Right atrium auricular region (tissue), 2 donors: ENCODE data around the gene MN1. TPM values are rescaled to one million over a fixed set of nuclear protein-coding genes. Genes with fewer than 3 reads are reported as not detected.

ENCODE experiments used
- DNase-seq: peaks from one replicate; pipeline ENCODE4 v3.0.0-alpha.2; 2019; ENCODE audit warnings: low spot score
- H3K27ac ChIP-seq, 2 donors: fragments of 200-600 bp; sonication (generic); 1 replicate in 1 of 2; 2 replicates in 1 of 2; pipeline ENCODE4 v1.5.1; 2016 to 2019
- H3K27me3 ChIP-seq, 2 donors: fragments of 200-600 bp; sonication (generic); one replicate each; pipeline versions ENCODE4 v1.5.1 to v1.6.0; 2017 to 2019
- H3K36me3 ChIP-seq: fragments of 200-600 bp; sonication (generic); one replicate; pipeline ENCODE4 v1.5.1; 2016
- H3K4me1 ChIP-seq, 2 donors: fragments of 200-600 bp; sonication (generic); one replicate each; pipeline versions ENCODE4 v1.5.1 to v1.6.0; 2017 to 2019
- H3K4me3 ChIP-seq, 2 donors: fragments of 200-600 bp; sonication (generic); 1 replicate in 1 of 2; 2 replicates in 1 of 2; pipeline ENCODE4 v1.5.1; 2017 to 2019; ENCODE audit warnings: mild to moderate bottlenecking in 1 of 2, moderate library complexity in 1 of 2
- H3K9me3 ChIP-seq, 2 donors: fragments of 200-600 bp; sonication (generic); one replicate each; pipeline ENCODE4 v1.5.1; 2019
- total RNA-seq, 2 donors: library from RNA; depleted of rRNA; stranded (reverse); fragments of >200 nt; gene quantifications; one replicate each; pipeline ENCODE4 v1.1.0, GENCODE V29; 2016
- TF ChIP-seq, protein P1 (sequence below), 2 donors: fragments of 200-600 bp; sonication (generic); IDR thresholded peaks; one replicate each; pipeline ENCODE4 v1.5.1; 2019; ENCODE audit warnings: antibody characterized with exemption in 2 of 2

The MN1 gene
- total RNA-seq, 2 donors from 2014 or later = 13.0 to 14.3 TPM

DNA sequence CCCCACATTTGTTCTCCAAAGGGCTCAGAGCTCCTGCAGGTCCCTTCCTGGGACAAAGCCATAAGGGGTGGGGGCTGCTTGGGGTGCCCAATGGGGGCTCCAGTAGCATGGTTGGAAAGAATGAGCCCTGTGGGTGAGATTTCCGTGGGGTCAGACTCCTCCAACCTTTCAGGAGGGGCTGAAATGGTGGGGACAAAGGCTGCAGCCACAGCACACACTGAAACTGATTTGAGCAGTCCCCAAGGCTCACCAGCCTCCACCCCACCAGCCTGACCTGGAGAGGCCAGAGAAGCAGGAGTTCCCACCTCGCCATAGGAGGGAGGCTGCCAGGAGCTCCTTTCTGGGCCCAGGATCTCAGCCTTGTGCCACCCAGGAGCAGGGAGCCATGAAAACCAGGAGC, 69.2 kb downstream of the MN1 start:
- Histone ChIP-seq H3K27me3 (no peaks in the 10 kb centered on the region), H3K4me1 (peaks cover 0 to 8% of the 10 kb centered on the region in 2 donors)

DNA sequence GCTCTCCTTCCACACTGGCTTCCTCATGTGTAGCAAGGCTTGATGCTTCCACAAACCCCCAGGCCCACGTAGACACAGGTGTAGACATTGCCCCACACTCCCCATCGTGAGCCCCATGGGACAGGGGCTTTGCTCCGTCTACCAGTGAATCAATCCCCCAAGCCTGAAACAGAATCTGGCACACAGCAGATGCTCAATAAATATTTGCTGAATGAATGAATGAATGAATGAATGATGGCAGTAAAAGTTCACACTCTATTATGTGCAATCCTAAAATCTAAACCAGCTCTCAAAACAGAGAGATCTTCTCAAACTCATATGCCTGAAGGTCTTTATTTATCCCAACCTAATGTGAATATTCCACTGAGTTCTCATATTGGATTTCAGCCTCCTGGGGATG, 69.9 kb downstream of the MN1 start:
- H3K4me1 ChIP-seq = peaks cover 0 to 16% of the 10 kb centered on the region in 2 donors
- H3K27me3 ChIP-seq = no peaks in the 10 kb centered on the region
- DNase-seq = no peak
- TF ChIP-seq, protein P1, sequence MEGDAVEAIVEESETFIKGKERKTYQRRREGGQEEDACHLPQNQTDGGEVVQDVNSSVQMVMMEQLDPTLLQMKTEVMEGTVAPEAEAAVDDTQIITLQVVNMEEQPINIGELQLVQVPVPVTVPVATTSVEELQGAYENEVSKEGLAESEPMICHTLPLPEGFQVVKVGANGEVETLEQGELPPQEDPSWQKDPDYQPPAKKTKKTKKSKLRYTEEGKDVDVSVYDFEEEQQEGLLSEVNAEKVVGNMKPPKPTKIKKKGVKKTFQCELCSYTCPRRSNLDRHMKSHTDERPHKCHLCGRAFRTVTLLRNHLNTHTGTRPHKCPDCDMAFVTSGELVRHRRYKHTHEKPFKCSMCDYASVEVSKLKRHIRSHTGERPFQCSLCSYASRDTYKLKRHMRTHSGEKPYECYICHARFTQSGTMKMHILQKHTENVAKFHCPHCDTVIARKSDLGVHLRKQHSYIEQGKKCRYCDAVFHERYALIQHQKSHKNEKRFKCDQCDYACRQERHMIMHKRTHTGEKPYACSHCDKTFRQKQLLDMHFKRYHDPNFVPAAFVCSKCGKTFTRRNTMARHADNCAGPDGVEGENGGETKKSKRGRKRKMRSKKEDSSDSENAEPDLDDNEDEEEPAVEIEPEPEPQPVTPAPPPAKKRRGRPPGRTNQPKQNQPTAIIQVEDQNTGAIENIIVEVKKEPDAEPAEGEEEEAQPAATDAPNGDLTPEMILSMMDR (IDR thresholded peaks at IDR 0.05) = no peak
- no peaks in the 10 kb centered on the region for H3K9me3 ChIP-seq
- H3K4me3 ChIP-seq = no peak overlapping the region
- no peaks in the 10 kb centered on the region for H3K36me3 ChIP-seq
- H3K27ac ChIP-seq = no peak overlapping the region

More for the DNA sequence above, 69.2 kb downstream of the MN1 start:
- Histone ChIP-seq H3K4me3 (no peak overlapping the region), H3K36me3 (no peaks in the 10 kb centered on the region), H3K9me3 (peaks cover 0 to 4% of the 10 kb centered on the region in 2 donors), H3K27ac (no peak overlapping the region)
- TF ChIP-seq, protein P1 (IDR thresholded peaks at IDR 0.05) = no peak
- no peak for DNase-seq

DNA sequence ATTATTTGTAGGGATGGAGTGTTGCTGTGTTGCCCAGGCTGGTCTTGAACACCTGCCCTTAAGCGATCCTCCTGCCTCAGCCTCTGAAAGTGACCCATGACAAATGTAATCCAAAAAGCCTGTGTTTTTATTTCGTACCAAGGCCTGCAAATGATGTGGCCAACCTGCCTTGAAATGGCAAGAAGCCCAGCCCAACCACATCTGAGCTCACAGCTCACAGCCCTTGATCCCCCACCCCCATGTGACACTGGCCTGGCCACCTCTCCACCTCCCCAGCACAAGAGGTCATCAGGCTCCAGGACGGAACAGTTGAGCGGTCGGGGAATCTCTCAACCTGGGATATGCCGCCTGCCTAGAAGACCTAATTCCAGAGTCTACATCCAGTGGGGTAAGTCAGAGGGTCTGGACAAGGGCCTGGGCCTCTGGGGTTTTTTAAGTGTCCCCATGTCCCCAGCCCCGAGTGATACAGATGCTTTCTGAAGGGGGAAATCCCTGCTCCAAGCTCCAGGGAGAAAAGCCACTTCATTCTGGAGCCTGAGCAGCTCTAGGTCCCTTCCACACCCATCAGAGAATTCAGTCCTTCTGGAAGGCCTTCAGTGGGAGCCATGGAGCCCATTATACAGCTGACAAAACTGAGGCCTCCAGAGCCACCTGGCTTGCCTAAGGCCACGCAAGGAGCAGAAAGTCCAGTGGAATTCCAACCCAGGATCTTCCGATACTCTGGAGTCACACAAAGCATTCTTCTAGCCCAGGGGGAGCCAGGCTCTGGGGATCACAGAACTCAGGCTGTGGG, 70.7 kb downstream of the MN1 start:
- no peaks in the 10 kb centered on the region for H3K36me3 ChIP-seq
- H3K9me3 ChIP-seq = no peaks in the 10 kb centered on the region
- H3K4me1 ChIP-seq = peaks cover 0 to 24% of the 10 kb centered on the region in 2 donors
- TF ChIP-seq, protein P1 (IDR thresholded peaks at IDR 0.05) = no peak
- no peak for DNase-seq
- no peaks in the 10 kb centered on the region for H3K27me3 ChIP-seq
- H3K4me3 ChIP-seq = no peak overlapping the region
- no peak overlapping the region for H3K27ac ChIP-seq

DNA sequence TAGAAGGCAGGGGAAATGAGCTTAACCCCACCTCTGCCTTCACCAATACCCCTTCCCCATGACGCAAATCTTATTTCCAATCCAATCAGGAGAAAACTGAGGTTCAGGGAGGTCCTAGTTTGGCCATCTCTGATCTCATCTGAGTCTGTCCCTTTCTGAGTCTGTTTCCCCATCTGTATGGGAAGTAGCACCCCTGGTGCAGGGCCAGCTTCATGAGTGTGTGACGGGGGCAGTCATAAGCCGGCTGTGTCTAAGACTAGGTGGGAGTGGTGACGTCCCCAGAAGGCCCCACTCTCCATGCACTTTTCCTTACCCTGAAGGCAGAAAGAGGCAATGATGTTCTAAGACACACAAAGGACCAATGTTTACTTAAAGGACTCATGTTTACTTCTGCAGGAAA, 72.3 kb downstream of the MN1 start:
- Histone ChIP-seq H3K27ac (no peak overlapping the region), H3K4me3 (no peak overlapping the region), H3K27me3 (no peaks in the 10 kb centered on the region), H3K36me3 (no peaks in the 10 kb centered on the region), H3K4me1 (peaks cover 0 to 27% of the 10 kb centered on the region in 2 donors), H3K9me3 (no peaks in the 10 kb centered on the region)
- TF ChIP-seq, protein P1 (IDR thresholded peaks at IDR 0.05) = no peak
- DNase-seq = no peak

DNA sequence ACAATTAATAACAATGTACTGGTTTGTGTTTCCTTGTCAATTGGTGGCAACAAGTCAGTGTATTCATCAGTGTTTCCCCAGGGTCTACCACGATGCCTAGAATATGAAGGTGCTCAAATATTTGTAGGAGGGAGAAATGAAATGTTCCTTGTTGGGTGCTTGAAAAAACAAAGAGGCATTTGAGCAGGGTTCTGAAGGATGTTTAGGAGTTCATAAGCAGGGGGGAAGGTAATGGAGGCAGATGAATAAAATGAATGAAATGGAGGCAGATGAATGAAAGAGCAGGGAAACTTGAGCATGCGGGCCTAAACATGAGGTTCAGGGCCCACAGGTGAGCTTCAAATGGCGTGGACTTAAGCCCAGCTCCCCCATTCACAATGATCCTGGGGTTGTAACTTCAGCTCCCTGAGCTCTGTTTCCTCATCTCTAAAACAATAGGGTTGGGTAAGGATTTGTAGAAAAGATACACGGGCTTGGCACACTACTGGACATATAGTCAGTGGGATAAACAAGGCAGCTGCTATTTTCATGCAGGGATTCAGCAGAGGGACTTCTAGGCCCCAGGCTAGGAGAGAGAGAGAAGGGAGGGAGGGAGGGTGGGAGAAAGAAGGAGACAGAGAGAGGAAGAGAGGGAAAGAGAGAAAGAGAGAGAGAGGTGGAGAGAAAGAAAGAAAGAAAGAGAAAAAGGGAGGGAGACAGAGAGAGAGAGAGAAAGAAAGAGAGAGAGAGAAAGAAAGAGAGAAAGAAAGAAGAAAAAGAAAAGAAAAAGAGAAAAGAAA, 73.7 kb downstream of the MN1 start:
- Histone ChIP-seq H3K27ac (peak overlapping the region; percentile 59 to 77), H3K4me1 (peaks cover 0 to 27% of the 10 kb centered on the region in 2 donors), H3K9me3 (no peaks in the 10 kb centered on the region), H3K4me3 (no peak overlapping the region), H3K27me3 (no peaks in the 10 kb centered on the region), H3K36me3 (no peaks in the 10 kb centered on the region)
- DNase-seq = no peak
- TF ChIP-seq, protein P1 (IDR thresholded peaks at IDR 0.05) = no peak
